Tibial nerve (tissue), 4 donors: Measurements from ENCODE around the gene UBE2O. TPM values are rescaled to one million over a fixed set of nuclear protein-coding genes. Genes with fewer than 3 reads are reported as not detected.

Experiments
- DNase-seq, 2 donors: peaks; one replicate each; pipeline ENCODE4 v3.0.0-alpha.2; 2019; ENCODE audit warnings: low spot score in 2 of 2
- H3K27ac ChIP-seq, 4 donors: fragments of 200-600 bp; sonication (generic) in 3 of 4; one replicate each; pipeline ENCODE4 v1.5.1; 2017 to 2019; ENCODE audit warnings: mild to moderate bottlenecking in 1 of 4
- H3K27me3 ChIP-seq, 2 donors: fragments of 200-600 bp; sonication (generic) in 1 of 2; one replicate each; pipeline versions ENCODE4 v1.5.1 to v1.6.0; 2017 to 2019
- H3K36me3 ChIP-seq, 3 donors: fragments of 200-600 bp; sonication (generic); one replicate each; pipeline ENCODE4 v1.5.1; 2018 to 2019
- H3K4me1 ChIP-seq, 4 donors: fragments of 200-600 bp; sonication (generic) in 3 of 4; one replicate each; pipeline ENCODE4 v1.5.1; 2017 to 2019
- H3K4me3 ChIP-seq, 4 donors: fragments of 200-600 bp; sonication (generic) in 3 of 4; one replicate each; pipeline ENCODE4 v1.5.1; 2017 to 2019; ENCODE audit warnings: mild to moderate bottlenecking in 1 of 4, moderate library complexity in 1 of 4
- H3K9me3 ChIP-seq, 4 donors: fragments of 200-600 bp; sonication (generic) in 3 of 4; one replicate each; pipeline ENCODE4 v1.5.1; 2017 to 2019
- EP300 ChIP-seq, 2 donors: sonication (generic); formaldehyde crosslinking; IDR thresholded peaks; one replicate each; pipeline ENCODE4 v1.6.1; 2017; ENCODE audit warnings: antibody characterized with exemption in 2 of 2, mild to moderate bottlenecking in 1 of 2
- POLR2A ChIP-seq, 2 donors: fragments of 450-650 bp; IDR thresholded peaks; one replicate each; pipeline ENCODE4 v1.6.1; 2017; ENCODE audit warnings: antibody characterized with exemption in 2 of 2, mild to moderate bottlenecking in 2 of 2, moderate library complexity in 2 of 2
- WGBS, 2 donors: methylation state at CpG; one replicate each; pipeline ENCODE4 v1.1.5; 2018; 5-methylcytosine and 5-hydroxymethylcytosine counted together
- total RNA-seq, 4 donors: library from RNA; depleted of rRNA; stranded (reverse); fragments of >200 nt; gene quantifications; one replicate each; pipeline ENCODE4 v1.1.0, GENCODE V29; 2016
- TF ChIP-seq, protein P1 (sequence below), 5 experiments: fragments of 200-600 bp in 3 of 5; fragments of 450-650 bp in 2 of 5; sonication (generic) in 3 of 5; IDR thresholded peaks; one replicate each; pipeline ENCODE4 v1.5.1; 2016 to 2019; ENCODE audit warnings: antibody characterized with exemption in 5 of 5, mild to moderate bottlenecking in 3 of 5, moderate library complexity in 2 of 5

UBE2O gene
- total RNA-seq, 4 donors from 2014 or later, result 16.0 to 38.7 (median 20.7) TPM

DNA sequence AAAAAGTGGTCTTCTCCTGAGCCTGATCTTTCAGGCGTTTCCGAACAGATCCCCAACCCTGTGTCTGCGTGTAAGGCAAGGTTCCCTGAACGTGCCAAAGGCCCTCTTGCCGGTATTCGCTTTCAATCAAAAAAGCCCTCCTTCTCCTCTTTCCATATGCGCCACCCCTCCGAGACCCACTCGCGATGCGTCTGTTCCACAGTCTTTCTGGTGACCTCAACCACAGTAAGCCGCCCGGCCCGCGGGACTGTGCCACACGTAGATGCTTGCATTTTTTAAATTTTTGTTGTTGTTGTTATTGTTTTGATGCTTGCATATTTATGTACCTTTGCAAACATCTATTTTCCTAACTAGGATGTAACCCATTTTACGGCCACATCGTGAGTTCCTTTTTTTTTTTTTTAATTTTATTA, 98.6 kb downstream of the UBE2O start:
- Histone ChIP-seq H3K4me3 (peak overlapping the region; percentile 70 to 99 (median 96)), H3K9me3 (no peaks in the 10 kb centered on the region), H3K4me1 (peaks cover 0 to 35% (median 7%) of the 10 kb centered on the region in 4 donors), H3K36me3 (peaks cover 0 to 6% (median 0%) of the 10 kb centered on the region in 3 donors), H3K27me3 (no peaks in the 10 kb centered on the region), H3K27ac (peak overlapping the region; percentile 52 to 88 (median 82))
- TF ChIP-seq, protein P1, sequence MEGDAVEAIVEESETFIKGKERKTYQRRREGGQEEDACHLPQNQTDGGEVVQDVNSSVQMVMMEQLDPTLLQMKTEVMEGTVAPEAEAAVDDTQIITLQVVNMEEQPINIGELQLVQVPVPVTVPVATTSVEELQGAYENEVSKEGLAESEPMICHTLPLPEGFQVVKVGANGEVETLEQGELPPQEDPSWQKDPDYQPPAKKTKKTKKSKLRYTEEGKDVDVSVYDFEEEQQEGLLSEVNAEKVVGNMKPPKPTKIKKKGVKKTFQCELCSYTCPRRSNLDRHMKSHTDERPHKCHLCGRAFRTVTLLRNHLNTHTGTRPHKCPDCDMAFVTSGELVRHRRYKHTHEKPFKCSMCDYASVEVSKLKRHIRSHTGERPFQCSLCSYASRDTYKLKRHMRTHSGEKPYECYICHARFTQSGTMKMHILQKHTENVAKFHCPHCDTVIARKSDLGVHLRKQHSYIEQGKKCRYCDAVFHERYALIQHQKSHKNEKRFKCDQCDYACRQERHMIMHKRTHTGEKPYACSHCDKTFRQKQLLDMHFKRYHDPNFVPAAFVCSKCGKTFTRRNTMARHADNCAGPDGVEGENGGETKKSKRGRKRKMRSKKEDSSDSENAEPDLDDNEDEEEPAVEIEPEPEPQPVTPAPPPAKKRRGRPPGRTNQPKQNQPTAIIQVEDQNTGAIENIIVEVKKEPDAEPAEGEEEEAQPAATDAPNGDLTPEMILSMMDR (IDR thresholded peaks at IDR 0.05), result no peak
- TF ChIP-seq POLR2A (IDR thresholded peaks at IDR 0.05), result no peak
- no peak for TF ChIP-seq EP300 (IDR thresholded peaks at IDR 0.05)
- WGBS, 2 donors, result 1 to 2% methylated on average over 18 of the region's 18 CpGs
- no peak for DNase-seq

DNA sequence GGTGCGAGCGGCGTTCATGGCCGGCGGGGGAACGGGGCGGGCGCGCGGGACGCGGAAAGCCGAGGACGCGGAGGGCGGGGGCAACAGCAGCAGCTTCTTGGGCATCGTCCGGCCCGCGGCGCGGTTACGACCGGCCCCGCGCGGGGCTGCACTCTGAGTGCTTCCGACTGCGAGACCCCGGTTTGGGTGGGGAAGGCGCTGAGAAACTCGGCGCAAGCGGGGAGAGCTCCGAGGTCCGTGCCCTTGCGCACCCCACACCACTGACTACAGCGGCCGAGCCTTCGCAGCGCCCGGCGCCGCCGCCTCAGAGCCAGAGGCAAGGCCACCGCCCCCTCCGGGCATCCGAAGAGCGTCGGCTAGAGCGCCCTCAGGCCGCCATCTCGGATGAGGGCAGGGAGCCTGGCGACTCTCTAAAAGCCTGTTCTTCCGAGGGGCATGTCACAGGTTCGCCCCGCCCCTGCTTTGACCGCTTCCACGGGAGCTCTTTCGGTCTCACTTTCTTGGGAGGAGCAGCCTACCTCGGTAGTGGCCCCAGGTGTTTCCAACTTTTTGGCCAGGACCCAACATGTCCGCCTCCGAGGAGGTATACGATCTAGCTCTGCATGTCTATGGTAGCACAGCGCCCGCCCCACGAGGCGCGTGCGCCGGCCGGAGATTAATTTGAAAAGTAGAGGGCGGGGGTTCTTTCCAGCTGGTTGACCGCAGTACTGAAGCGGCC, 99.2 kb downstream of the UBE2O start, which contains the start of gene PRPSAP1:
Gene PRPSAP1 (minus strand): TSS at position 318 of the 718 bp plus-strand sequence. CDS start 213 bp downstream, at position 105.
- WGBS, 2 donors, result 0% methylated on average over 27 to 57 of the region's 75 CpGs
- H3K27me3 ChIP-seq, result no peaks in the 10 kb centered on the region
- H3K4me1 ChIP-seq, result peaks cover 0 to 35% (median 7%) of the 10 kb centered on the region in 4 donors
- peak within 1 kb of the TSS; percentile 70 to 99 (median 96) for H3K4me3 ChIP-seq
- no peaks in the 10 kb centered on the region for H3K9me3 ChIP-seq
- peak; percentile 65 to 73 for DNase-seq
- H3K27ac ChIP-seq, result peak within 1 kb of the TSS; percentile 52 to 88 (median 82)
- H3K36me3 ChIP-seq, result peaks cover 0 to 6% (median 0%) of the 10 kb centered on the region in 3 donors
- TF ChIP-seq EP300 (IDR thresholded peaks at IDR 0.05) (peak; percentile 67 to 90), POLR2A (IDR thresholded peaks at IDR 0.05) (peak in 1 of 2 donors; percentile 70)
- TF ChIP-seq, protein P1 (IDR thresholded peaks at IDR 0.05), result peak; percentile 52 to 76 (median 68)

DNA sequence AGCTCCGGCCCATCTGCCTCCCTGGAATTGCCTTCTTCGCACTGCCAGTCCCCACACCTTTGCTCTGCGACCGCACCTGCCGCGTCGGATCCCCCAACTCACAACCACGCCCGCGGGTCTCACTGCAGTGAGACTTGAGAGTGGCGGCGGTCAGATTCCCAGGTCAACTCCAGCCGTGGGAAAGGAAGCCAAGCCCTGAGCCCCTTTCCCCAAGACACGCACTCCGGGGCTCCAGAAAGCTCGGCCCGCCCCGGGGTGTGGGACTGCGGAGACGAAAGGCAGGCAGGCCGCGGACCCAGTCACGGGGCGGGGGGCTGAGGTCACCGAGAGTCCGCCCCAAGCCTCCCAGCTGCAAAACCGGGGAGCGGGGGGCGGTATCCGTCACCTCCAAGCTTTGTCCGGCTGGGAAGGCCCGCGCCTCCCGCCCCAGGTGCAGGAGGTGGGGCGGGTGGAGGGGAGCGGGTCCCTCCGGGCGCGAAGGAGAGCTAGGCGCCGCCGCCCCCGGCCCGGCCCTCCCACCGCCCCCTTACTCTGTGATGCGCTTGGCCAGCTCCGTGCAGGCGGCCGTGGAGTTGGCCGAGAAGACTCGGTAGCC, 99.9 kb downstream of the UBE2O start:
- no peak for DNase-seq
- no peaks in the 10 kb centered on the region for H3K9me3 ChIP-seq
- TF ChIP-seq POLR2A (IDR thresholded peaks at IDR 0.05), result no peak
- TF ChIP-seq, protein P1 (IDR thresholded peaks at IDR 0.05), result no peak
- TF ChIP-seq EP300 (IDR thresholded peaks at IDR 0.05), result no peak
- peak overlapping the region; percentile 70 to 99 (median 96) for H3K4me3 ChIP-seq
- H3K27ac ChIP-seq, result peak overlapping the region; percentile 52 to 88 (median 82)
- peaks cover 0 to 35% (median 7%) of the 10 kb centered on the region in 4 donors for H3K4me1 ChIP-seq
- H3K36me3 ChIP-seq, result peaks cover 0 to 9% (median 0%) of the 10 kb centered on the region in 3 donors
- 1 to 2% methylated on average over 8 to 22 of the region's 51 CpGs for WGBS, 2 donors
- no peaks in the 10 kb centered on the region for H3K27me3 ChIP-seq

DNA sequence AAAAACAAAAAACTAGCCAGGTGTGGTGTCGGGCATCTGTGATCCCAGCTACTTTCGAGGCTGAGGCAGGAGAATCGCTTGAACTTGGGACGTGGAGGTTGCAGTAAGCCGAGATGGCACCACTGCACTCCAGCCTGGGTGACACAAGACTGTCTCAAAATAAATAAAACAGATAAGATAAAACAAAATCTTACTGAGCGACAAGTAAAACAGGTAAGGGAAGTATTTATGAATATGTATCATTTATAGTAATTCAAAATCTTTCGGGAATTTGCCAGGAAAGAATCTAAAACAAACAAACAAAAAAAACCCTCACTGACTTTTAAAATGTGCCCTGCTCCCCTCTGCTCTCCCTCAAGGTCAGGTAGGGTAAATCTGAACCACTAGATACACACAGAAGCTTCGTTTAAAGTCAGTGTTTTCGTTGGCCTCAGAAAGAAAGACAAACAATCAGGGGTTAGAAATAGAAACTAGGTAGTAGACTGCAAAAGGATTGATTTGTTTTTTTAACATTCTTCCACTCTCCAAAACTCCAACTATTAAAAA, 101.4 kb downstream of the UBE2O start:
- DNase-seq, result no peak
- H3K27me3 ChIP-seq, result no peaks in the 10 kb centered on the region
- H3K36me3 ChIP-seq, result peaks cover 0 to 24% (median 3%) of the 10 kb centered on the region in 3 donors
- TF ChIP-seq, protein P1 (IDR thresholded peaks at IDR 0.05), result no peak
- no peak for TF ChIP-seq EP300 (IDR thresholded peaks at IDR 0.05)
- no peak for TF ChIP-seq POLR2A (IDR thresholded peaks at IDR 0.05)
- no peaks in the 10 kb centered on the region for H3K9me3 ChIP-seq
- no peak overlapping the region for H3K4me3 ChIP-seq
- H3K4me1 ChIP-seq, result peaks cover 0 to 32% (median 7%) of the 10 kb centered on the region in 4 donors
- 64 to 66% methylated on average over 9 of the region's 9 CpGs for WGBS, 2 donors
- peak overlapping the region in 1 of 4 donors; percentile 17 for H3K27ac ChIP-seq
